Lower lobe of right lung (tissue), 2 donors: ENCODE results near the gene CDH15. TPM values are rescaled to one million over a fixed set of nuclear protein-coding genes. Genes with fewer than 3 reads are reported as not detected.

Experiments
- ATAC-seq, 2 donors: fragments of 200-7000 bp; cut with Tn5 transposase; one replicate each; pipeline ENCODE4 v1.9.1; 2020 to 2022; ENCODE audit warnings: mild to moderate bottlenecking in 2 of 2, moderate library complexity in 2 of 2
- DNase-seq: peaks from one replicate; pipeline ENCODE4 v3.0.0-alpha.2; 2020
- H3K27ac ChIP-seq: fragments of 200-600 bp; one replicate; pipeline ENCODE4 v1.8.0; 2022
- H3K27me3 ChIP-seq: fragments of 200-600 bp; one replicate; pipeline ENCODE4 v1.8.0; 2022; ENCODE audit warnings: low read depth
- H3K36me3 ChIP-seq: fragments of 200-600 bp; one replicate; pipeline ENCODE4 v1.8.0; 2022; ENCODE audit warnings: mild to moderate bottlenecking
- H3K4me1 ChIP-seq: fragments of 200-600 bp; one replicate; pipeline ENCODE4 v1.8.0; 2022
- H3K4me3 ChIP-seq: fragments of 200-600 bp; one replicate; pipeline ENCODE4 v1.8.0; 2022; ENCODE audit warnings: mild to moderate bottlenecking
- H3K9me3 ChIP-seq: fragments of 200-600 bp; one replicate; pipeline ENCODE4 v1.8.0; 2022
- intact Hi-C: fragments of 100-400 bp; cut with DNase I; formaldehyde crosslinking; loops from one replicate; pipeline ENCODE4 v1.11.0; 2022
- total RNA-seq: library from RNA; stranded (reverse); fragmentation: NEBNext Ultra II Directional; extraction: Animal tissue kit (Norgen Biotek cat#: 25700); gene quantifications from one replicate; pipeline ENCODE4 v1.2.1, GENCODE V29; 2021
- TF ChIP-seq, protein P1 (sequence below): fragments of 200-600 bp; IDR thresholded peaks from one replicate; pipeline ENCODE4 v1.8.0; 2022; ENCODE audit warnings: antibody characterized with exemption, mild to moderate bottlenecking
- donor health status: DM: no; HTN: yes; CAD: no; lungs with severe emphysema.

Gene CDH15
- total RNA-seq, 1 donor from 2014 or later: 0.50 TPM

GRCh38 chr16:89166696-89167424 is 4.7 kb upstream of the CDH15 start:
- DNase-seq: no peak
- intact Hi-C loops: no loop called here

DNA sequence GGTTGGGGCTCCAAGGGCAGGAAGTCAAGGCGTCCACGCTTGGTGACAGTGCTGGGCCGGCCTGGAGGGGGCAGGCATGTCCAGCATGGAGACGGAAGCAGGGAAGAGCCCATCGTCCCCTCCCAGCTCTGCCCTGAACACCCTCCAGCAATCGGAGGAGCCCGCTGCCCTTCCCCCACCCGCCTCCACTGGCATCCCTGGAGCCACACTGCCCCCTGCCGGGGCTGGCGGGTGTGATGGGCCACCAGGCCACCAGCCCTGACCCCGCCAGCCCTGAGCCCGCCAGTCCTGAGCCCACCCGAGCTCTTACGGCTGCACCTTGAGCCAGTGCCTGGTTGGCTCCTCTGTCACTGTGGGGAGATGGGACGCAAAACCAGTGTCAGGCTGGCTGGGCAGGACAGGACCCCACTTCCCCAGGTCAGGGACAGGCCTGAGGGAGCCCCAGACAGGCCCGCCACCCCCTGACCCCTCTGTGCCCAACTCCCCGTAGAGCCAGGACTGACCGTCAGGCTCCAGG is 4.1 kb upstream of the CDH15 start:
- peak; percentile 91 for DNase-seq
- intact Hi-C loops: no loop called here
- TF ChIP-seq, protein P1, sequence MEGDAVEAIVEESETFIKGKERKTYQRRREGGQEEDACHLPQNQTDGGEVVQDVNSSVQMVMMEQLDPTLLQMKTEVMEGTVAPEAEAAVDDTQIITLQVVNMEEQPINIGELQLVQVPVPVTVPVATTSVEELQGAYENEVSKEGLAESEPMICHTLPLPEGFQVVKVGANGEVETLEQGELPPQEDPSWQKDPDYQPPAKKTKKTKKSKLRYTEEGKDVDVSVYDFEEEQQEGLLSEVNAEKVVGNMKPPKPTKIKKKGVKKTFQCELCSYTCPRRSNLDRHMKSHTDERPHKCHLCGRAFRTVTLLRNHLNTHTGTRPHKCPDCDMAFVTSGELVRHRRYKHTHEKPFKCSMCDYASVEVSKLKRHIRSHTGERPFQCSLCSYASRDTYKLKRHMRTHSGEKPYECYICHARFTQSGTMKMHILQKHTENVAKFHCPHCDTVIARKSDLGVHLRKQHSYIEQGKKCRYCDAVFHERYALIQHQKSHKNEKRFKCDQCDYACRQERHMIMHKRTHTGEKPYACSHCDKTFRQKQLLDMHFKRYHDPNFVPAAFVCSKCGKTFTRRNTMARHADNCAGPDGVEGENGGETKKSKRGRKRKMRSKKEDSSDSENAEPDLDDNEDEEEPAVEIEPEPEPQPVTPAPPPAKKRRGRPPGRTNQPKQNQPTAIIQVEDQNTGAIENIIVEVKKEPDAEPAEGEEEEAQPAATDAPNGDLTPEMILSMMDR: peak; percentile 84
- Histone ChIP-seq H3K27ac (no peak overlapping the region), H3K36me3 (no peaks in the 10 kb centered on the region), H3K27me3 (peaks cover 42% of the 10 kb centered on the region), H3K4me1 (peaks cover 20% of the 10 kb centered on the region), H3K9me3 (no peaks in the 10 kb centered on the region), H3K4me3 (no peak overlapping the region)
- peak; percentile 58 to 76 for ATAC-seq

More at GRCh38 chr16:89166696-89167424, 4.7 kb upstream of the CDH15 start:
- Histone ChIP-seq H3K27ac (no peak overlapping the region), H3K4me3 (no peak overlapping the region), H3K4me1 (peaks cover 17% of the 10 kb centered on the region), H3K9me3 (no peaks in the 10 kb centered on the region), H3K36me3 (no peaks in the 10 kb centered on the region), H3K27me3 (peaks cover 44% of the 10 kb centered on the region)
- TF ChIP-seq, protein P1: no peak
- ATAC-seq: no peak

DNA sequence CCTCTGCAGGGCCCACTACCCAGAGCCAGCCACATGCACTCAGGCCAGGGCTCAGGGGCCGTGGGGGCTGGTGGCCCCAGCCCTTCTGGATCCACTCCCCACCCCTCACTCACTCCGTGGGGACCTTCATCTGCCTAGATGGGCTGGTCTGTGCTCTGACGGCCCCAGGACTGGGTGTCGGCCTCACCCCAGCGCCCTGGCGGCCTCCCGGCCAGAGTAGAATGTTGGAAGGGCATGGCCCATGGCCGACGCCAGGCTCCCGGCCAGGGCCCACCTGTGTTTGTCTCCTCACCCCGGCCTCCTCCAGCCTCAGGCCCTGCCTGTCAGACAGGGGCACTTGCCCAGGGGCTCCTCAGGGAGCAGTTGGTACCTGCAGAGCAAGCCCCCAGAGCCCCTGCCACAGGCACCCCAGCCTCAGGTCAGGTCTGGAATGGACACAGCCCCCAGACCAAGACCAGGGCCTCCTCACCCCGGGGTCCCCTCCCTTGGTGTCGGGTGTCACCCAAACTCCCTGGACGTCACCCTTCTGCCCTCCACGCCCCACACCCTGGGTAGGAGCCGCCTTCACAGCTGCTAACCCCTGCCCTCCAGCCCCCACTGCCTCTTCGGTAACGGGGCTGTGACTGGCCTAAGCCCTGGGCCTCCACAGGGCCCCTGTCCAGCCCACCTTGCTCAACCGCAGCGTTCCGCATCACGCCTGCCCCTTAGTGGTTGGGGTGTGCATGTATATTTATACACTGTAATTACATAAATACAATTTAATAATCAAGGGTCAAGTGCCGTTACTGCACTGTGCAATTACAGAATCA is 3.0 kb upstream of the CDH15 start:
- Histone ChIP-seq H3K36me3 (no peaks in the 10 kb centered on the region), H3K27ac (no peak overlapping the region), H3K4me3 (no peak overlapping the region), H3K9me3 (no peaks in the 10 kb centered on the region), H3K4me1 (peaks cover 20% of the 10 kb centered on the region), H3K27me3 (peaks cover 41% of the 10 kb centered on the region)
- TF ChIP-seq, protein P1: no peak
- DNase-seq: no peak
- intact Hi-C loops: no loop called here
- no peak for ATAC-seq

GRCh38 chr16:89169778-89170177 is 1.8 kb upstream of the CDH15 start:
- H3K36me3 ChIP-seq: no peaks in the 10 kb centered on the region
- TF ChIP-seq, protein P1: no peak
- intact Hi-C loops: no loop called here
- peaks cover 41% of the 10 kb centered on the region for H3K27me3 ChIP-seq
- H3K9me3 ChIP-seq: no peaks in the 10 kb centered on the region
- no peak overlapping the region for H3K4me3 ChIP-seq
- H3K4me1 ChIP-seq: peaks cover 20% of the 10 kb centered on the region
- DNase-seq: no peak
- no peak for ATAC-seq
- H3K27ac ChIP-seq: no peak overlapping the region

- TF ChIP-seq, protein P1: no peak
- peak; percentile 77 for DNase-seq
- intact Hi-C loops: no loop called here
- peak; percentile 34 to 42 for ATAC-seq
- Histone ChIP-seq H3K4me3 (peak overlapping the region; percentile 41), H3K27me3 (peaks cover 44% of the 10 kb centered on the region), H3K36me3 (no peaks in the 10 kb centered on the region), H3K9me3 (no peaks in the 10 kb centered on the region), H3K27ac (no peak overlapping the region), H3K4me1 (peaks cover 20% of the 10 kb centered on the region)
Observed at GRCh38 chr16:89170346-89171215, 967 bp upstream of the CDH15 start.
